ENCODE results near the gene NCKAP5. TPM values are rescaled to one million over a fixed set of nuclear protein-coding genes. Genes with fewer than 3 reads are reported as not detected.
"Not testable (repeated sequence)": the region's sequence is repeated elsewhere in the genome, so short reads cannot be mapped to it uniquely, and the experiment has no call there.

Gene NCKAP5
- total RNA-seq, 1 donor from 2014 or later = 3.9 TPM

GRCh38 chr2:133209325-133209724, 358.9 kb downstream of the NCKAP5 start:
- no peak for DNase-seq (ENCODE audit: low spot score)

DNA sequence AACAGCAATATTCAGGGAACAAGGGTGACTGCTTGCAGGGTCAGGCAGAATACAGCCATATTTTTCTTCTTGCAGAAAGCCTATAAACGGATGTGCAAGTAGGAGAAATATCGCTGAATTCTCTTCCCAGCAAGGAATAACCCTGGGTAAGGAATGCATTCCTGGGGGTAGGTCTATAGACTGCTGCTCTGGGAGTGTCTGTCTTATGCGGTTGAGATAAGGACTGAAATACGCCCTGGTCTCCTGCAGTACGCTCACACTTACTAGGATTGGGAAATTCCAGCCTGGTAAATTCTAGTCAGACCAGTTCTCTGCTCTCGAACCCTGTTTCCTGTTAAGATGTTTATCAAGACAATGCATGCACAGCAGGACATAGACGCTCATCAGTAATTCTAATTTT, 361.6 kb downstream of the NCKAP5 start:
- DNase-seq (ENCODE audit: low spot score) = not testable (repeated sequence)

GRCh38 chr2:133204421-133204820, 363.8 kb downstream of the NCKAP5 start:
- no peak for DNase-seq (ENCODE audit: low spot score)

GRCh38 chr2:133200684-133201421, 367.4 kb downstream of the NCKAP5 start:
- DNase-seq (ENCODE audit: low spot score) = no peak

DNA sequence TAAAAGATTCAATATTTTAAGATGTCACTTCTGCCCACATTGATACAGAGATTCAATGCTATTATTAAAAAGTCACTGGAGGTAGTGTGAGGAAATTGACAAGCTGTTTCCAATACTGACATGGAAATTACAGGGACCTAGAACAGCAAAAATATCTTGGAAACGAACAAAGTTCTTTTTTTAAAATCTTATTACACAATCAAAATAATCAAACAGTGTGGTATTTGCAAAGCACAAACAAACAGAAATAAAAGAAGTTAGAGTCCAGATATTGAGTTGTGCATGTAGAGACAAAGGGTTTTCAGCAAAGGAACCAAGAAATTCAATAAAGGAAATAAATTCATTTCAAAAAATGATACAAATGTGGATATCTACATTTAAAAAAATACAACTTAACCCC, 369.6 kb downstream of the NCKAP5 start:
- DNase-seq (ENCODE audit: low spot score) = no peak

DNA sequence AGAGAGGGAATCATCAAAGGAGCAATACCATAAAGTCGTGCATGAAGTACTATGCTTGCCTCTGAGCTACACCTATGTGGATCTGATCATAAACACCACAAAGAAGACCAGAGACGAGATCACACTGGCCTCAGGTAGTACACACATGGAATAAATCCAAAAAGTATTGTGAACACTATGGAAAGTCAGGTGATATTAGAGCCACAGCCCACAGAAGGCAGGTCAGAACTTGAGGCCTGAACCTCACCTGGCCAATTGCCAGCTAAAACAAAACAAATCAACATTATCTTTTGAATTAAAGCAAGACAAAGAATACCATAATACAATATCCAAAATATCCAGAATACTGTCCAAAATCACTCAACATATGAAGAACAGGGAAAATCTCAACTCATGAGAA, 371.1 kb downstream of the NCKAP5 start:
- no peak for DNase-seq (ENCODE audit: low spot score)

DNA sequence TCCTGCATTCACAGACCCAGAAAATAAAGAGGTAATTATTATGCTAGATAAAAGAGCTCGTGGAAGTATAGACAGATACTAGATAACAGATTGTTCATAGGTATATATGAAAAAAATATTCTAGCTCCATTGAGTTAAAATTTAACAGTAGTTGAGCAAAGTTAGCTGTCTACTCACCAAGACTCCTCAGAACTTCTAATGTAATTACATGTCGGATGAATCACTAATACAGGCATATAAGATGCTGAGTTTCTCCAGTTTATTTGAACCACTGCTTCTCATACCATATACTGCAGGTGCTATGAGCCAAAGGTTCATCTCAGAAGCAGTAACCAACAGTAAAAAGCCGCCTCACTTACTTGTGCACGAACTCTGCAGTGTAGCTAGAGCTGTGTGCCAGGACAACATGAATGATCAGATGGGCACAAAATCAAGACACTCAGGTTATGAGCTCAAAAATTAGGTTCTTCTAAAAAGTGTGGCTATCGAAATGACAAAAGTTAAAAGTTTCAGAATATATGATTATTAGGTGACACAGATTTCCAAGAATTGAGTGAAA, 373.4 kb downstream of the NCKAP5 start:
- DNase-seq (ENCODE audit: low spot score) = no peak

- no peak for DNase-seq (ENCODE audit: low spot score)
These were observed 374.0 kb downstream of the NCKAP5 start for GRCh38 chr2:133194362-133194655.

GRCh38 chr2:133193544-133194361, 374.5 kb downstream of the NCKAP5 start:
- no peak for DNase-seq (ENCODE audit: low spot score)

- no peak for DNase-seq (ENCODE audit: low spot score)
These were observed 376.2 kb downstream of the NCKAP5 start for GRCh38 chr2:133192028-133192427.

DNA sequence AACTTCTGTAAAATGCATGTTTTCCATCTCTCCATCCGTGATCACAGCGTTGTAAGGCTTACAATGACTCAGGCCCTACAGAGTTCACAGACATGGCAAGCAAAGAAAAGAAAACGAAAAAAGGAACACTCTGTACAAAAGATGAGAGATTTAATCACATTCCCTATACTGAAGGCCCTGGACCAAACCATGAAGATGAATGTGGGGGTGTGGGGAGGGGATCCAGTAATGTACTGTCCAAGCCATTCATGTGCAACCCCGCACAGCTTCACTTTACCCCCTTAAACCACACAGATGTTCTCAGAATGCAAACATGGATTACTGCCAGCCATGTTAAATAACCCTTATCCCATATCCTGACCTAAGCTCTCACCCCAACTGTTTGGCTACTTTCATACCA, 391.1 kb downstream of the NCKAP5 start:
- DNase-seq (ENCODE audit: low spot score) = no peak

GRCh38 chr2:133175926-133176325, 392.3 kb downstream of the NCKAP5 start:
- DNase-seq (ENCODE audit: low spot score) = no peak

- no peak for DNase-seq (ENCODE audit: low spot score)
These were observed 395.0 kb downstream of the NCKAP5 start for GRCh38 chr2:133173224-133173623.

DNA sequence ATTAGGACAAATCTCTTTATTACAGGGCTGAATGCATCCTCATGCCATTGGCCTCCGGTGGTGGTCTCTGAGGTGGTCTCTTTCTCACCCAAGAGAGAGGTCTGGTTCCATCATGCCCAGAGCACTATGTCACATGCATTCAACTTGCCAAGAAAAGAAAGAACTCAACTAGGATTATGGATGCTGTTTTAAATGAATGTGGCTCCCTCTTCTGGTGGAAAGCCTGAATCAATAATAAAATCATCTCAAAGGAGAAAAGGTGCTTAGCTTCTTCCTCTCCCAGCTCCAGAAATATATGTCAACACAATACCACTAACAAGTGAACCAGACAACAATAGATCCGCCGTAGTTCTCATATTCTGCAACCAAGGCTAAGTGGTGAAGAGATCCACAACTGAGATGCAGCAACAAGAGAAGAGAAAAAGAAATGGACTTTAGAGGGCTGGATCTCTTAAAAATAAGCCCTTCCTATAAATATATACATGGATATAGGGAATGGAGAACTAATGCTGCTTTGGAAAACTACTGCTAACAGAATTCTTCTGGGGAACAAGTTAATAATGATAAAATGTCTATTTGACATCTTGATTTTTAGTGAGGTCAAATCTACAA, 396.8 kb downstream of the NCKAP5 start:
- DNase-seq (ENCODE audit: low spot score) = no peak

- DNase-seq (ENCODE audit: low spot score) = no peak
These were observed 398.9 kb downstream of the NCKAP5 start for GRCh38 chr2:133169274-133169912.

DNA sequence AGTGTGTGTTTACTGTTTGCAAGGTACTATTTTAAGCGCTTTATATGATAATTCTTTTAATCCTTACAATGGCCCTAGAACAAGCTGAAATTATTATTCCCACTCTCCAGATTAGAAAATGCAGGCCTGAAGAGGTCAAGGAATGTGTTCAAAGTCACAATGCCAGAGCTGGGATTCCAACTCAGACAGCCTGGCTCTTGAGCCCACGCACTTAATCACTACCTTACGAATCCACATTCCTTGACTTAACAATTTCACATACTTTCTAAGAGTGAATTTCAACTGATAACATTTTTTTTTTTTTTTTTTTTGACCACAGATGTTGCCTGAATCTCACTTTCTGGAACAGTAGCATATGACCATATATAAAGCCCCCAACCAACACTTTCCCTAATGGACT, 400.3 kb downstream of the NCKAP5 start:
- no peak for DNase-seq (ENCODE audit: low spot score)

GRCh38 chr2:133167223-133167622, 401.0 kb downstream of the NCKAP5 start:
- DNase-seq (ENCODE audit: low spot score) = no peak

DNA sequence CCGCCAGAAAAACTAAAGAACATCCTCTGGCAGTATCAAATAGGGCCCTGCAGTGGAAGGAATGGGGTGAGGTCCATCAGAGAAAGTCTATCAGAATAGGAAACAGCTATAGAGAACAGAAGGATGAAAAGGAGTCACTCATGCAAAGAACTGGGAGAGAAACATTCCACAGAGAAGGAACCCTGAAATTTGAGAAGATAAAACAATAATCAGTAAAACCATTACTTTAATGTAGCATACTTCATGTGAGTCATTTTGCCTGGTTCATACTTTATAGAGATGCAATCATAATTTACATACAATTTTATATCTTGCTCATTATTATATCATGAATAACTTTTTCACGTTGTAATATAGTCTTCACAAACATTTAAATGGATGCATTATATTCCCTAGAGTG, 402.2 kb downstream of the NCKAP5 start:
- DNase-seq (ENCODE audit: low spot score) = no peak

- no peak for DNase-seq (ENCODE audit: low spot score)
These were observed 405.2 kb downstream of the NCKAP5 start for GRCh38 chr2:133163111-133163510.

- DNase-seq (ENCODE audit: low spot score) = no peak
These were observed 409.8 kb downstream of the NCKAP5 start for GRCh38 chr2:133158442-133158841.

GRCh38 chr2:133158024-133158423, 410.2 kb downstream of the NCKAP5 start:
- DNase-seq (ENCODE audit: low spot score) = no peak

- DNase-seq (ENCODE audit: low spot score) = no peak
These were observed 411.1 kb downstream of the NCKAP5 start for GRCh38 chr2:133157141-133157540.
